ENCODE results near the gene PDP2. TPM values are rescaled to one million over a fixed set of nuclear protein-coding genes. Genes with fewer than 3 reads are reported as not detected.
A peak's percentile ranks its signal among the peaks of the same experiment; 100 is the strongest.

PDP2 gene
- total RNA-seq, 6 donors from 2014 or later, result 12.3 to 24.6 (median 17.4) TPM

DNA sequence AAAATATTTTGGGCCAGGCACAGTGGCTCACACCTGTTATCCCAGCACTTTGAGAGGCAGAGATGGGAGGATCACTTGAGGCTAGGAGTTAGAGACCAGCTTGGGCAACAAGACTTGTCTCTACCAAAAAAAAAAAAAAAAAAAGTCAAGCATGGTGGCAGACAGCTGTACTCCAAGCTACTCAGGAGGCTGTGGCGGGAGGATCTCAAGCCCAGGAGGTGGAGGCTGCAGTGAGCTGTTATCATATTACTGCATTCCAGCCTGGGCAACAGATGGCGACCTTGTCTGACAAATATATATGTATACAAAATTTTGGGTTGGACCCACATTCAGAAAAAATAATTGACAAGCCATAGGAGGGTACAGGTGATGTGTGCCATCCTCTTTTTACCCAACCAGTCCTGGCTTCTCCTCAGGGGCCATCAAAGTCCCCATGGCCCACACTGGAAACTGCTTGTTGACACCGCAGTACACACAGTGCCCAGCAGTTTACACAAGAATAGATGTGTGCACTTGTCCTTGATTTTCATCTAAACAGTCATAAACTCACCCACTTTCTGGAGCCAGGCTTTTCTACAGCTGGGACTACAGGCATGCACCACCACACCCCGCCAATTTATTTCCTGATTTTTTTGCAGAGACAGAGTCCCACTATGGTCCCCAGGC lies 56.7 kb downstream of the PDP2 start:
- Histone ChIP-seq H3K4me3 (no peak overlapping the region), H3K9me3 (no peaks in the 10 kb centered on the region), H3K4me1 (peaks cover 29 to 51% (median 36%) of the 10 kb centered on the region in 4 donors), H3K36me3 (peaks cover 14 to 52% (median 33%) of the 10 kb centered on the region in 4 donors), H3K27me3 (no peaks in the 10 kb centered on the region), H3K27ac (peak overlapping the region in 1 of 4 donors; percentile 96)
- no peak for ATAC-seq (ENCODE audit: low FRiP score in 2 of 2)
- WGBS, 2 donors, result 86 to 90% methylated on average over 4 of the region's 4 CpGs
- no peak for TF ChIP-seq POLR2A (IDR thresholded peaks at IDR 0.05)
- no peak for TF ChIP-seq POLR2AphosphoS5 (IDR thresholded peaks at IDR 0.05)
- no peak for TF ChIP-seq EP300 (IDR thresholded peaks at IDR 0.05)
- TF ChIP-seq, protein P1, sequence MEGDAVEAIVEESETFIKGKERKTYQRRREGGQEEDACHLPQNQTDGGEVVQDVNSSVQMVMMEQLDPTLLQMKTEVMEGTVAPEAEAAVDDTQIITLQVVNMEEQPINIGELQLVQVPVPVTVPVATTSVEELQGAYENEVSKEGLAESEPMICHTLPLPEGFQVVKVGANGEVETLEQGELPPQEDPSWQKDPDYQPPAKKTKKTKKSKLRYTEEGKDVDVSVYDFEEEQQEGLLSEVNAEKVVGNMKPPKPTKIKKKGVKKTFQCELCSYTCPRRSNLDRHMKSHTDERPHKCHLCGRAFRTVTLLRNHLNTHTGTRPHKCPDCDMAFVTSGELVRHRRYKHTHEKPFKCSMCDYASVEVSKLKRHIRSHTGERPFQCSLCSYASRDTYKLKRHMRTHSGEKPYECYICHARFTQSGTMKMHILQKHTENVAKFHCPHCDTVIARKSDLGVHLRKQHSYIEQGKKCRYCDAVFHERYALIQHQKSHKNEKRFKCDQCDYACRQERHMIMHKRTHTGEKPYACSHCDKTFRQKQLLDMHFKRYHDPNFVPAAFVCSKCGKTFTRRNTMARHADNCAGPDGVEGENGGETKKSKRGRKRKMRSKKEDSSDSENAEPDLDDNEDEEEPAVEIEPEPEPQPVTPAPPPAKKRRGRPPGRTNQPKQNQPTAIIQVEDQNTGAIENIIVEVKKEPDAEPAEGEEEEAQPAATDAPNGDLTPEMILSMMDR (IDR thresholded peaks at IDR 0.05), result no peak
- no peak for DNase-seq

DNA sequence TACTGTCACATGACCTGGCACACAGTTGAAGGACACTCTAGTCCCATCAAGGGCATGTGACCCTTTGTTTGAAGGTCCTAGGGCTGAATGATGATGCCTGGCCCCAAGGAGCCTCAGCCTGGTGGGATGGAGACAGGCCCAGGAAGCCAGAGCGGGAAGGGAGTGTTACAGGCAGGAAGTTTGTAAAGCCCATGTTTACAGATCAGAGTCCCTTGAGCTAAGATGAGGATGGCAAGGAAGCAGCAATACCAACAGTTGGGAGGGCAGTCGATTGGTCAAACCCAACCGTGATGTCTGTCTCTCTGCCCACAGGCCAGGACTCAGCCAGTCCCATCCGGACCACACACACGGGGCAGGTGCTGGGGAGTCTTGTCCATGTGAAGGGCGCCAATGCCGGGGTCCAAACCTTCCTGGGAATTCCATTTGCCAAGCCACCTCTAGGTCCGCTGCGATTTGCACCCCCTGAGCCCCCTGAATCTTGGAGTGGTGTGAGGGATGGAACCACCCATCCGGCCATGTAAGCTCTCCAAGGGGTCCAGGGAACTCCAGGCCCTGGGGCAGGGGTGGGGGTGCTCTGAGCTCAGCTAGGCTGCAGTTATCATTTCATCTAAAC lies 57.5 kb downstream of the PDP2 start:
- DNase-seq, result no peak
- Histone ChIP-seq H3K4me1 (peaks cover 27 to 46% (median 33%) of the 10 kb centered on the region in 4 donors), H3K9me3 (no peaks in the 10 kb centered on the region), H3K27ac (peak overlapping the region in 1 of 4 donors; percentile 27), H3K27me3 (no peaks in the 10 kb centered on the region), H3K36me3 (peaks cover 18 to 55% (median 39%) of the 10 kb centered on the region in 4 donors), H3K4me3 (no peak overlapping the region)
- no peak for TF ChIP-seq POLR2A (IDR thresholded peaks at IDR 0.05)
- no peak for TF ChIP-seq POLR2AphosphoS5 (IDR thresholded peaks at IDR 0.05)
- TF ChIP-seq, protein P1 (IDR thresholded peaks at IDR 0.05), result no peak
- no peak for TF ChIP-seq EP300 (IDR thresholded peaks at IDR 0.05)
- WGBS, 2 donors, result 71% methylated on average over 2 to 10 of the region's 10 CpGs
- no peak for ATAC-seq (ENCODE audit: low FRiP score in 2 of 2)

DNA sequence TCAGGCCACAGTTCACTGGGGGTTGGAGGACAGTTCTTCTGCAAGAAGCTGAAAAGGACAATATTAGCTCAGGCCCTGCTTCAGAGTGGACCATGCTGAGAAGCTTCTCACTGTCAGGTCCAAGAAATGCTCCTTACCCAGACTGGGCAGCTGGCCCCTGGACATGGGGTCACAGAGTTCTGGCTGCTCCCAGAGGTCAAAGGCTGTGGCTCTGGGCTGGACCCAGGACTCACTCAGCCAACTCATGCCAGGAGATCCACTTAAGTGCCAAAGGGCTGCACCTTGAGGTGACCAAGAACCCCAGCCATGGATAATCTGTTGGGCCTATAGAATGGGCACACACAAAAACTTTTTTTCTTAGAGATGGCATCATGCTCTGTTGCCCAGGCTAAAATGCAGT lies 59.1 kb downstream of the PDP2 start:
- H3K27me3 ChIP-seq, result no peaks in the 10 kb centered on the region
- peaks cover 18 to 68% (median 49%) of the 10 kb centered on the region in 4 donors for H3K36me3 ChIP-seq
- H3K27ac ChIP-seq, result no peak overlapping the region
- TF ChIP-seq, protein P1 (IDR thresholded peaks at IDR 0.05), result no peak
- TF ChIP-seq EP300 (IDR thresholded peaks at IDR 0.05), result no peak
- no peak for TF ChIP-seq POLR2A (IDR thresholded peaks at IDR 0.05)
- no peak for TF ChIP-seq POLR2AphosphoS5 (IDR thresholded peaks at IDR 0.05)
- peaks cover 18 to 37% (median 24%) of the 10 kb centered on the region in 4 donors for H3K4me1 ChIP-seq
- ATAC-seq (ENCODE audit: low FRiP score in 2 of 2) (no peak), DNase-seq (no peak)
- no peak overlapping the region for H3K4me3 ChIP-seq
- no peaks in the 10 kb centered on the region for H3K9me3 ChIP-seq

DNA sequence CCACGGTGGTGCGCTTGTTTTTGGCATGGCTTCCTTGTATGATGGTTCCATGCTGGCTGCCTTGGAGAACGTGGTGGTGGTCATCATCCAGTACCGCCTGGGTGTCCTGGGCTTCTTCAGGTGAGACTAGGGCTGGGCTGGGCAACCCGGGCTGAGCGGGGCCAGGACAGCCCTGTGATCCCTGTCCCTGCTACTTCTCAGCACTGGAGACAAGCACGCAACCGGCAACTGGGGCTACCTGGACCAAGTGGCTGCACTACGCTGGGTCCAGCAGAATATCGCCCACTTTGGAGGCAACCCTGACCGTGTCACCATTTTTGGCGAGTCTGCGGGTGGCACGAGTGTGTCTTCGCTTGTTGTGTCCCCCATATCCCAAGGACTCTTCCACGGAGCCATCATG lies 59.9 kb downstream of the PDP2 start:
- Histone ChIP-seq H3K27me3 (no peaks in the 10 kb centered on the region), H3K4me3 (no peak overlapping the region), H3K36me3 (peaks cover 18 to 68% (median 49%) of the 10 kb centered on the region in 4 donors), H3K27ac (no peak overlapping the region), H3K4me1 (peaks cover 15 to 34% (median 23%) of the 10 kb centered on the region in 4 donors), H3K9me3 (no peaks in the 10 kb centered on the region)
- 97% methylated on average over 15 to 16 of the region's 16 CpGs for WGBS, 2 donors
- TF ChIP-seq, protein P1 (IDR thresholded peaks at IDR 0.05), result no peak
- TF ChIP-seq POLR2A (IDR thresholded peaks at IDR 0.05) (no peak), EP300 (IDR thresholded peaks at IDR 0.05) (no peak), POLR2AphosphoS5 (IDR thresholded peaks at IDR 0.05) (no peak)
- DNase-seq (peak in 1 of 2 donors; percentile 61), ATAC-seq (ENCODE audit: low FRiP score in 2 of 2) (no peak)

Other genes starting within 250 kb of the PDP2 start
- 10 to 100 TPM; 35.6 to 82.1 (median 55.1) TPM for gene CMTM4, start 183.8 kb upstream of the PDP2 start, total RNA-seq
- gene DYNC1LI2, start 128.9 kb upstream of the PDP2 start, total RNA-seq, result 100 to 1,000 TPM in 5 of 6 donors, 10 to 100 TPM in 1; 91.5 to 190 (median 132) TPM
- gene TERB1, start 78.9 kb upstream of the PDP2 start, total RNA-seq, result under 1 TPM in 2 of 6 donors, not detected in 4; 0.31 to 0.55 TPM
- 10 to 100 TPM; 12.9 to 48.7 (median 34.0) TPM for gene NAE1, start 49.5 kb upstream of the PDP2 start, total RNA-seq
- not detected for gene CA7, start 36.1 kb upstream of the PDP2 start, total RNA-seq
- gene CDH16, start 38.4 kb downstream of the PDP2 start, total RNA-seq, result 1 to 10 TPM in 2 of 6 donors, under 1 TPM in 1, not detected in 3; 0.40 to 1.8 (median 1.7) TPM
- gene RRAD, start 45.0 kb downstream of the PDP2 start, total RNA-seq, result 10 to 100 TPM; 13.8 to 50.3 (median 47.0) TPM
- gene CIAO2B, start 53.9 kb downstream of the PDP2 start, total RNA-seq, result 100 to 1,000 TPM in 1 of 6 donors, 10 to 100 TPM in 5; 59.6 to 131 (median 73.2) TPM
- gene CES2, start 55.0 kb downstream of the PDP2 start, total RNA-seq, result 10 to 100 TPM; 32.2 to 76.1 (median 46.5) TPM
- gene CES3, start 80.8 kb downstream of the PDP2 start, total RNA-seq, result 1 to 10 TPM; 1.4 to 6.2 (median 2.9) TPM
- gene CES4A, start 108.1 kb downstream of the PDP2 start, total RNA-seq, result 10 to 100 TPM in 5 of 6 donors, 1 to 10 TPM in 1; 9.9 to 39.7 (median 20.2) TPM
- gene CBFB, start 148.6 kb downstream of the PDP2 start, total RNA-seq, result 10 to 100 TPM; 31.4 to 73.4 (median 54.1) TPM
- gene PHAF1, start 229.4 kb downstream of the PDP2 start, total RNA-seq, result 10 to 100 TPM; 16.0 to 32.3 (median 21.9) TPM